BJ (cell line): ENCODE measurements around the gene FABP2. TPM values are rescaled to one million over a fixed set of nuclear protein-coding genes. Genes with fewer than 3 reads are reported as not detected.
A peak's percentile ranks its signal among the peaks of the same experiment; 100 is the strongest.

Experiments
- CTCF ChIA-PET: fragments of 350-600 bp; formaldehyde crosslinking; extraction: SDS; loops from one replicate; lab custom pipeline; 2021; ENCODE audit warnings: antibody characterized with exemption, inconsistent platforms; lab: Yijun Ruan, JAX
- POLR2A ChIA-PET: fragments of 300-600 bp; sonication (Branson Sonifier 250); formaldehyde crosslinking; extraction: SDS; loops from one replicate; lab custom pipeline; 2021; ENCODE audit warnings: antibody characterized with exemption; lab: Charles Lee
- DNase-seq: peaks from one replicate; pipeline ENCODE4 v3.0.0-alpha.2; 2011; ENCODE audit warnings: low read depth
- H3K27me3 ChIP-seq: 2 replicates; pipeline ENCODE4 v1.6.0; 2011; ENCODE audit warnings: low read length; ENCODE audit not compliant: control insufficient read depth, insufficient read depth
- H3K36me3 ChIP-seq: 2 replicates; pipeline ENCODE4 v1.5.1; 2011; ENCODE audit warnings: low read length; ENCODE audit not compliant: control insufficient read depth, insufficient read depth
- H3K4me3 ChIP-seq: 2 replicates; pipeline ENCODE4 v1.5.1; 2011; ENCODE audit warnings: low read depth, mild to moderate bottlenecking, control low read depth, low read length
- polyA plus RNA-seq: library from polyadenylated mRNA; depleted of rRNA; stranded (reverse); fragments of >200 nt; gene quantifications from 2 replicates; pipeline ENCODE4 v1.2.3, GENCODE V29; 2011
- TF ChIP-seq, protein P1 (sequence below): IDR thresholded peaks from 2 replicates; pipeline ENCODE4 v1.5.1; 2011; ENCODE audit warnings: low read depth, mild to moderate bottlenecking, control low read depth, inconsistent platforms, low read length, moderate library complexity; ENCODE audit not compliant: insufficient read depth

FABP2 gene
- polyA plus RNA-seq, 1 experiment: not detected

GRCh38 chr4:119300101-119300978 is 21.6 kb downstream of the FABP2 start:
- ChIA-PET CTCF (interaction anchor here (0.7 kb wide), 1 partner anchor 42 kb away, joined by 3 read pairs; no protein-coding TSS in a partner anchor), POLR2A (interaction anchor here (0.5 to 1.1 kb wide), 6 partner anchors 88 to 667 kb away, joined by 3 to 6 read pairs (median 4); partner anchors contain the start of gene USP53)
- Histone ChIP-seq H3K27me3 (no peaks in the 10 kb centered on the region), H3K36me3 (peaks cover 1% of the 10 kb centered on the region; the same call in 1 of the 2 replicates), H3K4me3 (peak overlapping the region; percentile 54)
- DNase-seq: peak; percentile 72
- TF ChIP-seq, protein P1, sequence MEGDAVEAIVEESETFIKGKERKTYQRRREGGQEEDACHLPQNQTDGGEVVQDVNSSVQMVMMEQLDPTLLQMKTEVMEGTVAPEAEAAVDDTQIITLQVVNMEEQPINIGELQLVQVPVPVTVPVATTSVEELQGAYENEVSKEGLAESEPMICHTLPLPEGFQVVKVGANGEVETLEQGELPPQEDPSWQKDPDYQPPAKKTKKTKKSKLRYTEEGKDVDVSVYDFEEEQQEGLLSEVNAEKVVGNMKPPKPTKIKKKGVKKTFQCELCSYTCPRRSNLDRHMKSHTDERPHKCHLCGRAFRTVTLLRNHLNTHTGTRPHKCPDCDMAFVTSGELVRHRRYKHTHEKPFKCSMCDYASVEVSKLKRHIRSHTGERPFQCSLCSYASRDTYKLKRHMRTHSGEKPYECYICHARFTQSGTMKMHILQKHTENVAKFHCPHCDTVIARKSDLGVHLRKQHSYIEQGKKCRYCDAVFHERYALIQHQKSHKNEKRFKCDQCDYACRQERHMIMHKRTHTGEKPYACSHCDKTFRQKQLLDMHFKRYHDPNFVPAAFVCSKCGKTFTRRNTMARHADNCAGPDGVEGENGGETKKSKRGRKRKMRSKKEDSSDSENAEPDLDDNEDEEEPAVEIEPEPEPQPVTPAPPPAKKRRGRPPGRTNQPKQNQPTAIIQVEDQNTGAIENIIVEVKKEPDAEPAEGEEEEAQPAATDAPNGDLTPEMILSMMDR: 0 out of 2 replicates have a peak, but pooled peaks have one; percentile 18

DNA sequence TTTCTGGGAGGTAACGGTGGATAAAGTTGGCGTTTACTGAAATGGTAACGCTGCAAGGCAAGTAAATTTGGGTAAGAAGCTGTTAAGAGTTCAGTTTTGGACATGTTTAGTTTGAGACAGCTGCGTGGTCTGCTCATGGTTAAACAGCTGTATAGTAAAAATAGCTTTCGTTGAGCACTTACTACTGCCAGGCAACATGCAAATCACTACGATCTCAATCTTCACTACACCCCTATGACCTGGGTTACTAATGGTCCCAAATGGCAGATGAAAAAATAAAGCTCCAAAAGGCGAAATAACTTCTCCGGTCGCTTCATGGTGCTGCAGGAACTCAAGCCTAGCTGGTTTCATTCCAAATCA is 22.2 kb downstream of the FABP2 start:
- ChIA-PET POLR2A (interaction anchor here (0.6 to 1.1 kb wide), 5 partner anchors 87 to 274 kb away, joined by 3 to 6 read pairs (median 3); partner anchors contain the start of gene USP53), CTCF (interaction anchor here (0.6 to 0.7 kb wide), 2 partner anchors 41 to 261 kb away, joined by 3 read pairs; no protein-coding TSS in a partner anchor)
- peak overlapping the region; percentile 54 for H3K4me3 ChIP-seq
- peaks cover 1% of the 10 kb centered on the region; the same call in 1 of the 2 replicates for H3K36me3 ChIP-seq
- DNase-seq: no peak
- no peaks in the 10 kb centered on the region for H3K27me3 ChIP-seq
- TF ChIP-seq, protein P1: no peak

DNA sequence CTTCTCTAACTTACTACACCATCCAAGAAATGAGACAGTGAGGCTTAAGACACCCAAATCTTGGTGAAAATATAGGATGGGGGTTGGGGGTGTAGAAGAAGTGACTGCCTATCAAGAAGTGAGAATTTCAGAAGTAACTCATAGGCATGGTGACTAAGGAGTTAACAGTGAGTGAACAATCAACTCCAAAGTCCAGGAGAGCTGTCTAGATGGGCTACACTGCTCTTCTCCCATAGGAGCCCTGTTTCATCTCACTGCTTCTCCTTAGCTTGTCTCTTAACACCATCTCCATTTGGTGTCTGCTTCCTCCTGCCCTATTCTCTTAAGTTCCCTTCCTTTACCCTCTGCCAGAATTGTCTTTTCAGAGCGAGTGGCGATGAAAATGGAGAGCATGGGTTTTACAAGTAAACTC is 22.7 kb downstream of the FABP2 start:
- Histone ChIP-seq H3K36me3 (peaks cover 1% of the 10 kb centered on the region; the same call in 1 of the 2 replicates), H3K27me3 (no peaks in the 10 kb centered on the region), H3K4me3 (peak overlapping the region; percentile 54)
- no peak for DNase-seq
- TF ChIP-seq, protein P1: no peak
- ChIA-PET CTCF (interaction anchor here (0.6 to 0.9 kb wide), 2 partner anchors 259 to 261 kb away, joined by 3 read pairs; no protein-coding TSS in a partner anchor), POLR2A (interaction anchor here (0.6 to 1.1 kb wide), 3 partner anchors 87 to 263 kb away, joined by 3 to 6 read pairs (median 3); partner anchors contain the start of gene USP53)

DNA sequence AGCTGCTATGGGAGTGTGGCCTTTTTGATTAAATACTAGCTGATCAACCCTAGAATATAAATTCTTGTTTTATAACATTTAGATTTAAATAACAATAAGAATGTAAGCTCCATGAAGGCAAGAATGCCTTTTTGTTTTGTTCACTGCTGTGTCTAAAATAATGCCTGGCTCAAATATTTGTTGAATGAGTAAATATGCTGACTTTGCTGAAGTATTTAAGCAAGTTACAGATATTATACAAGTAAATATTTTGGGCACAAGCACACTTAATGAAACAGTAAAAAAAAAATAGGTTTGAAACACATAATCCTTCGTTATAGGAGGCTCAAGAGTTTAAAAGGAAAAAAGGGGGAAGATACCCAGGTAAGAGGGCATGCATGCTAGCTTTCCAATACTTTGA is 24.1 kb downstream of the FABP2 start:
- ChIA-PET CTCF (interaction anchor here (0.9 kb wide), 1 partner anchor 317 kb away, joined by 3 read pairs; no protein-coding TSS in a partner anchor), POLR2A (interaction anchor here (0.6 kb wide), 1 partner anchor 172 kb away, joined by 3 read pairs; no protein-coding TSS in a partner anchor)
- no peaks in the 10 kb centered on the region for H3K27me3 ChIP-seq
- peak overlapping the region; percentile 54 for H3K4me3 ChIP-seq
- no peak for DNase-seq
- H3K36me3 ChIP-seq: peaks cover 3% of the 10 kb centered on the region
- TF ChIP-seq, protein P1: no peak

- no peaks in the 10 kb centered on the region for H3K27me3 ChIP-seq
- peaks cover 9% of the 10 kb centered on the region for H3K36me3 ChIP-seq
- TF ChIP-seq, protein P1: no peak
- ChIA-PET POLR2A (interaction anchor here (0.6 kb wide), 1 partner anchor 438 kb away, joined by 5 read pairs; no protein-coding TSS in a partner anchor), CTCF (no interaction called here)
- no peak overlapping the region for H3K4me3 ChIP-seq
- DNase-seq: no peak
Observed at GRCh38 chr4:119296356-119296755, 25.6 kb downstream of the FABP2 start.
